Activated effector memory CD4-positive, alpha-beta T cell treated with Interleukin-2 at 50 U/mL for 16 hours (primary cell): ENCODE data around the gene RPAP3.

Experiments used
- DNase-seq: peaks from one replicate; pipeline ENCODE4 v3.0.0-alpha.2; 2020

The RPAP3 gene

GRCh38 chr12:47705566-47706425 is at the start of gene RPAP3:
RPAP3 (minus strand) TSS chr12:47706030; CDS start chr12:47702840, 3,190 bp downstream.
- peak; percentile 95 for DNase-seq

GRCh38 chr12:47754881-47755280 is 49.1 kb upstream of the RPAP3 start:
- DNase-seq: no peak

- DNase-seq: no peak
Observed at GRCh38 chr12:47754126-47754525, 48.3 kb upstream of the RPAP3 start.

GRCh38 chr12:47753021-47754001 is 47.5 kb upstream of the RPAP3 start:
- no peak for DNase-seq

- DNase-seq: no peak
Observed at GRCh38 chr12:47752552-47752951, 46.7 kb upstream of the RPAP3 start.

GRCh38 chr12:47752121-47752520 is 46.3 kb upstream of the RPAP3 start:
- no peak for DNase-seq

- DNase-seq: no peak
Observed at GRCh38 chr12:47751561-47751960, 45.7 kb upstream of the RPAP3 start.

GRCh38 chr12:47750916-47751470 is 45.2 kb upstream of the RPAP3 start:
- no peak for DNase-seq

- DNase-seq: no peak
Observed at GRCh38 chr12:47750229-47750798, 44.5 kb upstream of the RPAP3 start.

- DNase-seq: no peak
Observed at GRCh38 chr12:47748899-47749298, 43.1 kb upstream of the RPAP3 start.

- no peak for DNase-seq
Observed at GRCh38 chr12:47748507-47748828, 42.6 kb upstream of the RPAP3 start.

- DNase-seq: no peak
Observed at GRCh38 chr12:47747596-47748506, 42.0 kb upstream of the RPAP3 start.

GRCh38 chr12:47747126-47747525 is 41.3 kb upstream of the RPAP3 start:
- no peak for DNase-seq

GRCh38 chr12:47746523-47746922 is 40.7 kb upstream of the RPAP3 start:
- no peak for DNase-seq

GRCh38 chr12:47746073-47746472 is 40.2 kb upstream of the RPAP3 start:
- no peak for DNase-seq

- DNase-seq: no peak
Observed at GRCh38 chr12:47745485-47746041, 39.7 kb upstream of the RPAP3 start.

GRCh38 chr12:47744778-47745436 is 39.1 kb upstream of the RPAP3 start:
- no peak for DNase-seq

- DNase-seq: peak; percentile 50
Observed at GRCh38 chr12:47744005-47744651, 38.3 kb upstream of the RPAP3 start.

- DNase-seq: no peak
Observed at GRCh38 chr12:47743311-47743860, 37.6 kb upstream of the RPAP3 start.

- DNase-seq: peak; percentile 55
Observed at GRCh38 chr12:47742253-47742825, 36.5 kb upstream of the RPAP3 start.
